ENCODE data around the gene TCEAL3.
"Not testable (repeated sequence)": the region's sequence is repeated elsewhere in the genome, so short reads cannot be mapped to it uniquely, and the experiment has no call there.

The TCEAL3 gene

DNA sequence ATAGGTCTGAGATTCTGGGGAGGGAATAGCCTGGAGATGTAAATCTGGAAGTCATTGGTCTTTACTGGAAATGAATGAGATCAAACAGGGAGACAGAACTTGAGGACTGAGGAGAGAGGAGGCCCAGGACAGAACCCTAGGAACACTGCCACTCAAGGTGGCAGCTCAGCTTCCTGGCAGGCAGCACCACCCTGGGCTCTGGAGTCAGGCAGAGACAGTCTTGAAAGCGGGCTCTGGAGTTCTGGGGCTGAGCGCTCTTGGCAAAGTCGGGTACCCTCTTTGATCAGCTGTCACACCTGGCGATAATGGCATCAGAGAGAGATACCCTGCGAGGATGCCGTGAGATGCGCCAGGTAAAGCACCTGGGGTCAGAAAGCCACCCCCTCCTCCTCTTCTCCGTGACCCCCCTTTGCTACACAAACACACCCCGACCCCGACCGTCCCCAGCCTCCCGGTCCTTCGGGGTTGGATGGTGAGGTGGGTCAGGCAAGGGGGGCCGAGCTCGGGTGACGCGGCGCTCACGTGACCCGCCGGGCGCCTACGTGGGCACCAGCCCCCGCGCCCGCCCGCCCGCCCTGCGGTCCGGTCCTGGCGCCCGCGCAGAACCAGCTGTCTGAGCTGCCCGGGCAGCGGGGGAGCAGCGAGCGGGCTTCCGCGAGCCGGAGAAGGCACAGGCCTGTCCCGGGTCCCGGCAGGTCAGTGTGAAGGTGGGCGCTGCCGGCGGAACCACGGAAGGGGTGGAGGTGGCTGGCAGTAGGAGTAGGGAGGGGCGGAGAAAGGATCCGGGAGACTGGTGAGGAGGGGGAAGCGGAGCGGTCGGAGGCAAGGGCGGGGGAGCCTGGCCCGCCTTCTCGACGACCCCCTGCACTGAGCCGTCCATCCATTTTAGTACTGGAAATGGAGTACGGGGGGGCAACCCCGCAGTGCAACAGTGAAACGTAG lies at the start of gene TCEAL3:
TCEAL3 (plus strand) TSS at position 600 of the 942 bp plus-strand sequence. CDS start 1,102 bp downstream, outside the sequence.
- DNase-seq: peak; percentile 79

GRCh38 chrX:103560256-103560655 lies 47.5 kb upstream of the TCEAL3 start:
- no peak for DNase-seq

GRCh38 chrX:103562801-103563200 lies 45.0 kb upstream of the TCEAL3 start:
- no peak for DNase-seq

- DNase-seq: no peak
Measured at GRCh38 chrX:103565197-103565596, 42.6 kb upstream of the TCEAL3 start.

- DNase-seq: no peak
Measured at GRCh38 chrX:103565752-103566151, 42.0 kb upstream of the TCEAL3 start.

GRCh38 chrX:103571121-103571520 lies 36.6 kb upstream of the TCEAL3 start:
- no peak for DNase-seq

GRCh38 chrX:103571726-103572125 lies 36.0 kb upstream of the TCEAL3 start:
- DNase-seq: no peak

- DNase-seq: no peak
Measured at GRCh38 chrX:103573202-103573601, 34.6 kb upstream of the TCEAL3 start.

DNA sequence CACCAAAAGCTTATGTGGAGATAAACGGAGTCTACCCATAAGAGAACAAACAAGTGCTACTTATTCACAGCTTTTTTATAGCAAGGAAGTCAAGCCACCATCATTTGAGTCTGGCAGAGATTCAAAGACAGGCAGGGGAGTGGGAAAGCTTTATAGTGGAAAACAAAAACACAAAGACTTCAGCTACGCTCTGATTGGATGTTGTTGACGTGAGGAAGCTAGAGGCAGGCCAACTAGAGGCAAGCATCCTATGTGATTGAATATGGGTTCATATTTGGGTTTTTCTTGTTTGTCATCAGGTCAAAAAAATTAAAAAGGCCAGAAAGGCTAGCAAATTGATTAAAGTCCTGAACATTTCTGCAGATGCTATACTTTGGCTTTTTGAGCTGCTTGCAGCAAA lies 23.2 kb upstream of the TCEAL3 start:
- DNase-seq: peak; percentile 68

- peak; percentile 43 for DNase-seq
Measured at GRCh38 chrX:103585411-103586313, 22.1 kb upstream of the TCEAL3 start, which contains the start of gene TCEAL4. Gene TCEAL4, plus strand, starts transcription at chrX:103585515. Its CDS starts 1,161 bp downstream, at chrX:103586676.

GRCh38 chrX:103586314-103586646 lies 21.5 kb upstream of the TCEAL3 start:
- DNase-seq: no peak

DNA sequence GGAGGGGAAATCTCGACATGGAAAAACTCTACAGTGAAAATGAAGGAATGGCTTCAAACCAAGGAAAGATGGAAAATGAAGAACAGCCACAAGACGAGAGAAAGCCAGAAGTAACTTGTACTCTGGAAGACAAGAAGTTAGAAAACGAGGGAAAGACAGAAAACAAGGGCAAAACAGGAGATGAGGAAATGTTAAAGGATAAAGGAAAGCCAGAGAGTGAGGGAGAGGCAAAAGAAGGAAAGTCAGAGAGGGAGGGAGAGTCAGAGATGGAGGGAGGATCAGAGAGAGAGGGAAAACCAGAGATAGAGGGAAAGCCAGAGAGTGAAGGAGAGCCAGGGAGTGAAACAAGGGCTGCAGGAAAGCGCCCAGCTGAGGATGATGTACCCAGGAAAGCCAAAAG lies 21.1 kb upstream of the TCEAL3 start:
- DNase-seq: no peak

- DNase-seq: not testable (repeated sequence)
Measured at GRCh38 chrX:103592295-103592694, 15.5 kb upstream of the TCEAL3 start.

DNA sequence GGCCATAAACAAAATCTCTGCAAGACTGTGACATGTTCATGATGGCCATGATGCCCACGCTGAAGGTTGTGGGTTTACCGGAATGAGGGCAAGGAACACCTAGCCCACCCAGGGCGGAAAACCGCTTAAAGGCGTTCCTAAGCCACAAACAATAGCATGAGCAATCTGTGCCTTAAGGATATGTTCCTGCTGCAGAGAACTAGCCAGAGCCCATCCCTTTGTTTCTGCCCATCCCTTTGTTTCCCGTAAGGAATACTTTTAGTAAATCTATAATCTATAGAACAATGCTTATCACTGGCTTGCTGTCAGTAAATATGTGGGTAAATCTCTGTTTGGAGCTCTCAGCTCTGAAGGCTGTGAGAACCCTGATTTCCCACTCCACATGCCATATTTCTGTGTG lies 12.6 kb upstream of the TCEAL3 start:
- DNase-seq: not testable (repeated sequence)

GRCh38 chrX:103608306-103608963 lies 672 bp downstream of the TCEAL3 start:
- DNase-seq: no peak

GRCh38 chrX:103610282-103610681 lies 2.5 kb downstream of the TCEAL3 start:
- no peak for DNase-seq

DNA sequence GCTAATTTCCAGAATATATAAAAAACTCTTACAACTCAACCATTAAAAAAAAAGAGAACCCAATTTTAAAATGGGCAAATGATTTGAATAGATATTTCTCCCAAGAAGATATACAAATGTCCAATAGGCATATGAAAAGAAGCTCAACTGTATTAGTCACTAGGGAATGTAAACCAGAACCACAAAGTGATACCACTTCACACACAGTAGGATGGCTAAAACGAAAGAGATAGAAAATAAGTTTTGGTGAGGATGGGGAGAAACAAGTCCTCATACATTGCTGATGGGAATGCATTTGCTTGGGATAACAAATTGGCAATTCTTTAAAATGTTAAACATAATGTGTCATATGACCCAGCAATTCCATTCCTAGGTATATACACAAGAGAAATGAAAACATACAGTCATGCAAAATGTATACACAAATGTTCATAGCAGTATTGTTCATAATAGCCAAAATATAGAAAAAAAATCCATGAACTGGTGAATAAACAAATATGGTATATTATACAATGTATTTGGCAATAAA lies 5.7 kb downstream of the TCEAL3 start:
- DNase-seq: no peak

- no peak for DNase-seq
Measured at GRCh38 chrX:103614999-103615398, 7.2 kb downstream of the TCEAL3 start.

GRCh38 chrX:103615781-103616371 lies 8.1 kb downstream of the TCEAL3 start:
- DNase-seq: no peak

DNA sequence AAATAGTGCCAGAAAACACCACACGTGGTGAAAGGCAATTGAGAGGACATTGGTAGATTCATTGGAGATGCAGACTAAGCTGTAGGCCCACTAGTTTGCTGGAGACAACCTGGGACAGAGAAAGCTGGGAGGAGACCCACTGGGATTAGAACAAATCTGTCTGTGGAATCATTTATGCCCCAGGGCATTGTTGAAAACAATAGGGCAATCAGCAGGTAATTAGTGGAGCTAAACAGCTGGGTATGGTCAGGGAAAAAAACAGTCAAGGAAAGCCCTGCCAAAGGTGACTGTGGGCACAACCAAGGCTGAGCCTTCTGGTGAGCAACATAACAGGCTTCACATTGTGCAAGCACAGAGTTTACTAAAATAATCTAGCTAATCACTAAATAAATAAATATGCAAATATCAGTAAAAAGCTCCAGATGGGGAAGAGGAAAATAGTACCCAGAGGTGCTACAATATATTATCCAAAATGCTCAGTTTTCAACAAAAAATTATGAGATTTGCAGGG lies 9.0 kb downstream of the TCEAL3 start:
- no peak for DNase-seq

DNA sequence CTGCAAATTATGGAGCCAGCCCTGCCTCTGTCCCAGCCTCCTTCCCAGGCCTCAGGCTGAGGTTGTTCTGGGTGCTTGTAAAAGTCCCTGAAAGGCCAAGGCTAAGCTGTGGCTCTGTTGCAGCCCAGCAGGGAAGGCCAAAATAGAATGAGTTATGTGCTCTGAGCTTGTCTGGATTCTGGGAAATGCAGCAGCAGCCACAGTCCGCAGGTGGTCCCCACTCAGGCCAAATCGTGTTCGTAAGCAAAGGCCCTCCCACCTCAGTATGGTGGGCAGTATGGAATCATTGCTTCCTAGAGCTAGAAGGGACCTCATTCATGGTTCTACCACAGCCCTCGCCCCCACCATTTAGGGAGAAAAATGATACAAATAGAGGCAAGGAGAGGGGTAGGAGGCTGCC lies 16.3 kb downstream of the TCEAL3 start:
- peak; percentile 57 for DNase-seq

GRCh38 chrX:103626855-103627254 lies 19.1 kb downstream of the TCEAL3 start:
- DNase-seq: no peak

Measured in NCI-H2227 treated with DMSO at 0.1 percent for 48 hours (cell line).